Measurements from ENCODE around the gene SHROOM3.

Gene SHROOM3

DNA sequence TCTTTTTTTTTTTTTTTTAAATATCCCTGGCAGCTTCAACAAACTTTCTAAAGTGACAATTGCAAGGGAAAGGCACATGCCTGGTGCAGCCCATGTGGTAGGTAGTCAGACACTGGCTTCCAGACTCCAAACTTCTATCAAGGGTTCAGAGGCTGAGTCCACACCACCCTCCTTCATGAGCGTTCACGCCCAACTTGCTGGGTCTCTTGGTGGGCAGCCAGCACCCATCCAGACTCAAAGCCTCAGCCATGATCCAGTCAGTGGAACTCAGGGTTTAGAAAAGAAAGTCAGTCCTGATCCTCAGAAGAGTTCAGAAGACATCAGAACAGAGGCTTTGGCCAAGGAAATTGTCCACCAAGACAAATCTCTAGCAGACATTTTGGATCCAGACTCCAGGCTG, 321.4 kb downstream of the SHROOM3 start:
- no peak for DNase-seq

DNA sequence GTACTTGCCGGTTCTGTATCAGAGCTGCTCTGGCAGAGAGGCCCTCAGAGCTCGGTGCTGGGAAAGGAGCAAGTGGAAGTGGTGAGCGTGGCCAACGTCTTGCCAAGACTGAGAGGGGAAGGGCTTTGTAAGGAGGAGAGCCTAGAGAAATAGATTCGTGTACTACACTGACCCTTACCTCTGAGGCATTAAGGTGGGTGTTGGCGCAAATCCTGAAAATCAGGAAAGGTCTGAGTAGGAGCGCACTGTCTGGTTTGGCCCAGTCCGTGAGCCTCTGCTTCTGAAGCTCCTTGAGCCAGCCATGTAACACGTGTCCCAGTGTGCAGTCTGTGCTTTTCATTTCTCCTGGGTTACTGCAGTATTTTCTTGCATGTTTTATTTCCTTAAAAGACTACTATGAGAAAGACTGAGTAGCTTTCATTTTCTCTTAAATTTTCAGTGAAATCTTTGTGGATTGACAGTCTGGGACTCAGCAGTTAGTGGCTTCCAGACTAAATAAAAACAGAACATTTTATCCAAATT, 322.4 kb downstream of the SHROOM3 start:
- DNase-seq = no peak

DNA sequence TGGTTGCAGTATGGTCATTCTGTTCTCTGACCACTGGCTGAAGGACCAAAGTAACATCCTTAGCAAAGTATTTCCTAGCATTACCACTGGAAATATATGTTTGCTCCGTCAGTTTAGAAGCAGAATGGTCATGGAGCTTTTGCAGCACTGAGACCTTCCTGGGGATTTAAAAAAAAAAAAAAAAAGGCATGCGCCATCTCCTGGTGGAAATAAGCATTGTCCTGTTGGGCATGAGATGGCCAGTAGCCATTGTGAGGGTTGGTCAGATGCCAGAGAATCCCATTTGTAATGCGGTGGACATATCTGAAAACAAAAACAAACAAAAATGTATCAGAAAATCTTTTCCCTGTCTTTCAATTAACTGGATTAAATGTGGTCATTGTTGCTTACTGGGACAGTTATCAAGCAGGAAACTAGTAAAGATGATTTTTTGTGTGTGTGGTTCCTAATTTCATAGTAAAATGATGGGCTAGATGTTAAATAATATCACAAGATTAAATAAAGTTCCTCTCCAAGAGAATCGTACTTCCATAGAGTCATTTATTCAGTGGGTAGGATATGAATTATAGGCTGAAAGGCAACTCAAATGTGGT, 323.4 kb downstream of the SHROOM3 start:
- DNase-seq = no peak

DNA sequence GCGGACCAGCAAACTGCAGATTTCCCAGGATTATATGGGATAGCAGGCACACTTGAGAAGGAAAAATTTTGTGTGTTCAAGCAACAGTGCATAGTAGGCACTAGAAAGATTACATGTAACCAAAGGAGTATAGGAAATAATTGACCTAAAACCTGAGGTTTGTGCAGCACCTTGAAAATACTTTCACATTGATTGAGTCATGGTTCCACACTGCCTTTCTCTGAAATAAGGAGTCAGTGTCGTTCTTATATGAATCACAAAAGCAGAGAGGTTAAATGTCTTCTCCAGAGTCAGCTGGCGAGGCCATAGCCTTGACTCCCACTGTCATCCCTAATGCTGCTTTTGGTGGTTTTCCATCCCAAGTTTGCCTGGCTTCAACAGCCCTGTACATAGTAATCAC, 324.0 kb downstream of the SHROOM3 start:
- DNase-seq = no peak

DNA sequence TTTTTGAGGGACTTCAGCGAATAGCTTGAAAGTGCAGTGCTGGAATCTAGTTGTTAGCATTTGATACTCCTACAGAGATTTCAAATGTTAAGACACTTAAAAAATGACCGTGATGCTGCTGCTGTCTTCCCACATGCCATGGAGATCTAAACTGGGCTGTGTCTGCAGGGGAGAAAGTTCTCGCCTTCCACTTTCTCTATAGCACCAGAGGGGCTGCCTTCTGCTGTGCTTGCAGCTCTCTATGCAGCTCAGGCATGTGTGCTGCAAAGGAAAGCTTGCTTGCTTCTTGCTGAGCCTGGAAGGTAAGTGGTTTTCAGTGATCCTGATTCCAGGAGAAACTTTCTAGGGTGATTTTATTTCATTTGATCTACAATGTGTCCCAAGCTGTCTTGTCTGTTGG, 325.2 kb downstream of the SHROOM3 start:
- no peak for DNase-seq

DNA sequence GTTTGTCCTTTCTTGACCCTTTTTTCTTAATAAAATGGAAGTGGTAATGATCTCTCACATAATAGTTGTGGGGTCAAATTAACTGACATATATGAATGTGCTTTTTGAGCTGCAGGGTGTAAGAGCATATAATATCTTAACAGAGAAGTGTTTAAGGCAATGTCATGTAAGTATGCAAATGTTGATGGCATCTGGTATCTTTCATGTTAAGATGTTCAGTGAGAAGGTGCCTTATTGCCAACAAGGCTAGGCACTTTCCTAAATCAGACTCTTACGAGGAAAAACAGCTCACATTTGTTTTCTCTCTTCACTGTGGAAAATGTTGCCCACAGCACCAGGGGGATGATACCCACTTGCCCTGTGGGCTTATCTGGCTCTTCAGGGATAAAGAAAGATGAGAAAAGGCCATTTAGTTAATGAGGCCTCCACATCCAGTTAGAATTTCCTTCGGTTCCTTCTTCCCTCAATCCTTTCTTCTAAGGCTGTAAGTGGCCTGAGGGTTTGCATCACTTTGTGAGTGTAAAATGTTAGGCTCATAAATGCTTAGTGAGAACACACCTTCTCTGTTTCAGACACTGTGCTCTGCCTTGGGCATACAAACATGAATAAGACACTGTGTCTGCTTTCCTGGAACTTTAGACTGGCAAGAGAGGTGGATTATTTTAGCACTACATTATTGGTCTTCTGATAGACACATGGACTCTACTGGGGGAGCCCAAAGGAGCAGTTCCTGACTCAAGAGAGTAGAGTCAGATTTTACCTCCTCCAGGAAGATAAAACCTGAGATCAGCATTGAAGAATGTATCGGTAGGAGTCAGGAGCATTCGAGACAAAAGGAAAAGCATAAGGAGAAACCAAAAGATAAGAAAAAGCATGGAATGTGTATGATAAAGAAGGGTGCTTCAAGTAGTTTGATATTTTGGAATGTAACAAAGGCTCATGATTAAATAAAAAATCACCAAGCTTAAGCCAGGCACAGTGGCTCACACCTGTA, 327.4 kb downstream of the SHROOM3 start:
- DNase-seq = no peak

DNA sequence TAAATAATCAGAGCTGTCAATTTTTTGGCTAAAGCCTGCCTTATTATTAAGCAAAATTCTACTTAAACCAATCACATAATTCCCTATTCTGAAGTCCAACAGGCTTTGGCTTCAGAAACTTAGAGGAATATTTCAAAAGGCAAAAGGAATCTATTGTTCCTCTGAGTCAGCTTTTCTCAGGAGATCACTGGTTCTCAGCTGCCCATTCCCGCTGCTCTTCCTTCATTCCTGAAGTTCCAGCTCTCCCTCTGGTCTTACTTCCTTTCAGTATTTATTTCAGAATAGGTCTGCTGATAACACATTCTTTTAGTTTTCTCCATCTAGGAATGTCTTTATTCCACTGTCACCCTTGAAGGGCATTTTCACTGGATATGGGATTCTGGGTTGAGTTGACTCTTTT, 329.2 kb downstream of the SHROOM3 start:
- no peak for DNase-seq

DNA sequence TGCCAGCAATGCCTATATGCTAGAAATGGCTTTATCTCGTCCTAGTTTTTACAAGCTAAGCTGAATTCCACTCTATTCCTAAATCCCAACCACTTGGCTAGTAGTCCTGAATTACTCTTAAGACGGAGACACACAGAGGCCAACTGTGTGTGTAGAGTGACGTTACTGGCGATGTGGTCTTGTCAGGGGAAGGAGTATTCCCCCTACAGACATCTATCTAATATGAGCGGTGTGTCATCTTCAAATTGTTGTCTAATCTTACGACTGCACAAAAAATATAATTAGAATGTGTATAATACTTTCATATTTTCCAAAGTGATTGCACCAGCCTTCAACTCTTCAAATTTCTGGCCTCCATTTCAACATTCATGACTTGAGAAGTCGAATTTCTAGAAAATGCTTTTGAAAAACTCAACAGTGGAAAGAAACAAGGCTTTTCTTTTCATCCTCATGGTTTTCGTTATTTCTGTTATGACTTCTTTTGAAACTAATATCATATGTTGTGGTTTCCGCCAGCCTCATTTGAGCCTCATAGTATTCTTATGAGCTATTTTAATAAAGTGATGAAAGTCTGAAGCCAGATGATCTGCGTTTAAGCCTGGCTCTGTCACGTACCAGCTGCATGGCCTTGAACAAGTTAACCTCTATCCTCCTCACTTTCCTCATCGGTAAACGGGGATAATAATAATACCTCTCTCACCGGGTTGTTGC, 330.6 kb downstream of the SHROOM3 start:
- DNase-seq = no peak

DNA sequence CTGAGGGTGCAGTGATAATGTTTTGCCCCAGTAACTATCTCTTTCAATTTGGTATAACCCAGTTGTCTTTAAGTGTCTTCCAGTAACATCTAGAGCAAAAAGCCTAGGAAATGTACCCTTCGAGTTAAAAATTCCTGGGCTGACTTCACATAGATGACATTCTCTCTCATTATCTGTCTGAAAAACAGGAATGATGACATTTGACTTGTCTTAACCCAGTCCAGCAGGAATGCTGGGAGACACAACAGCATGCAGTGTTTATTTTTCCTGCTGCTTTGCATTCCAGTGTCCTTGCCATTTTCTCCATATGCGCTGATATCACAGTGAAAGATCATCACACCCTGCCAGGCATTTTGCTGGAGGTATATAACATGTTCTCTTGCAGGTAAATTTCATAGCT, 333.0 kb downstream of the SHROOM3 start:
- no peak for DNase-seq

DNA sequence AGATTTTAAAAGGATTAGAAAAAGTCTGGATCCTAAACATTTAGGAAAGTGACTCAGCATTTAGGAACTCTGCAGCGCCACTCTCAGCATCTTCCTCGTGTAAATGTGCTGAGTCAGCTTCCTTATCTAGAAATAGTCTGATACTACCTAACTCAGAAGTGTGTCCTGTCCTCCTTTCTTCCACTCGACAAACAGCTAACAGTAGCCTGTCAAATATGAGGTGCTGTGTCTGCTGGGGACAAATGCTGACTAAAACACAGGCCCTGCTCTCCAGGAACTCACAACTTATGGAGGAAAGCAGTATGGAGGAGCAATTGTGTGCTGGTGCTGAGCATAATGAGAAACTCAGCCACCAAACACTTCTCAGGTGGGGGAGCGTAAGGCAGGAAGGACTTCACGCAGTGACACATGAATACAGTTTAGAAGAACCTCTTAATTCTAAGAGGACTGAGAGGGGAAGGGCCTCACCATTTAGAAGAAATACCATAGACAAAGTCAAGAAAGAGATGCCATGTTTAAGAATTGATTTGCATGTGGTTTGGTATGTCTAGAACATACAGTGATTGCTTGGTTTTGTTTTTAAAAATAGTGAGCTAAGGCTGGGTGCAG, 337.6 kb downstream of the SHROOM3 start:
- no peak for DNase-seq

DNA sequence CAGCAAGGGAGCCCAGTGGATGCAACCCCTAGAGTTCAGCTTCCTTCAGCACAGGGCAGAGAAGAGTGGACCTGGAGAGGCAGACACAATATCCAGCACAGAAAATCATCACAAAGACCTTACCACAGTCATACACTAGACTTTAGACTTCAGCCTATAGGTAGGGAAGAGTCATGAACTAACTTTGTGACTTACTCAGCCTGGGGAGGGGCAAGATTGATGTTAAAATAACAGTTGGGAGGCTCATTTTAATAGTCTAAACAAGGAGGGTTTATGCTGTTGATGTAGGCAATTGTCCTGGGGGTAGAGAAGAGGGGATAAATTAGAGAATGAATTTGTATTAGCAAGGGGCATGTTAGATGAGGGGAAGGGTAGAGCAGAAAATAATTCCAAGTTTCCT, 338.7 kb downstream of the SHROOM3 start:
- no peak for DNase-seq

DNA sequence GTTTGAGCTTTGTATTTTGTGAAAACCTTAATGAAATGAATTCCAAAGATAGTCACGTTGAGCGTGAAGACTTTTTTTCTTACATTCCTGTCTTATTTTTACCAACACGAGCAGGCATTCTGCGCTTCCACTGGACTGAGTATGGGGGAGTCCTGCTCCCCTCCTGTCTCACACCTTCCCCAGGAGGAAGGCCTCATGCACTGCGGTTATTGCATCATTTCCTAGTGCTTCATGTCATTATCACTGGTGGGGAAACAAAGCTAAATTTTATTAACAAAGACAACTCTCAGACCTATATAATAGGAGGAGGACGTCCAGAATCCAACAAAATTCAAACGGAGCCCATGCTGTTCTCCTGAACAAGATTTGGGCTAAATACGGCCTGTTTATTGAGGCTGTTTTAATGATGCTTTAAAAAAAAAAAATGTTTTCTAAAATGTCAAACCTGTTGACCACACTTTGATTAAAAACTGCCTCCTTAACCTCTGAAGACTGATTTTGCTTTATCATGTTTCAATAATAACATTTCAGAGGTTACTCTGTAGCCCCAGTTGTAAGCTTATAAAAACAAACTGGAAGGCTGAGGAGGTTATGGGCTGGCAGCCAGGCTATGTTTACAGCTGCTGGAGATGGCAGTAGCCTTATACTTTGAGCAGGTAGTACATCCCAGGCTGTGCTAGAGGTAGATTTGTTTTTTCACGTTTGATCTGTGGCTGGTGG, 344.9 kb downstream of the SHROOM3 start:
- no peak for DNase-seq

DNA sequence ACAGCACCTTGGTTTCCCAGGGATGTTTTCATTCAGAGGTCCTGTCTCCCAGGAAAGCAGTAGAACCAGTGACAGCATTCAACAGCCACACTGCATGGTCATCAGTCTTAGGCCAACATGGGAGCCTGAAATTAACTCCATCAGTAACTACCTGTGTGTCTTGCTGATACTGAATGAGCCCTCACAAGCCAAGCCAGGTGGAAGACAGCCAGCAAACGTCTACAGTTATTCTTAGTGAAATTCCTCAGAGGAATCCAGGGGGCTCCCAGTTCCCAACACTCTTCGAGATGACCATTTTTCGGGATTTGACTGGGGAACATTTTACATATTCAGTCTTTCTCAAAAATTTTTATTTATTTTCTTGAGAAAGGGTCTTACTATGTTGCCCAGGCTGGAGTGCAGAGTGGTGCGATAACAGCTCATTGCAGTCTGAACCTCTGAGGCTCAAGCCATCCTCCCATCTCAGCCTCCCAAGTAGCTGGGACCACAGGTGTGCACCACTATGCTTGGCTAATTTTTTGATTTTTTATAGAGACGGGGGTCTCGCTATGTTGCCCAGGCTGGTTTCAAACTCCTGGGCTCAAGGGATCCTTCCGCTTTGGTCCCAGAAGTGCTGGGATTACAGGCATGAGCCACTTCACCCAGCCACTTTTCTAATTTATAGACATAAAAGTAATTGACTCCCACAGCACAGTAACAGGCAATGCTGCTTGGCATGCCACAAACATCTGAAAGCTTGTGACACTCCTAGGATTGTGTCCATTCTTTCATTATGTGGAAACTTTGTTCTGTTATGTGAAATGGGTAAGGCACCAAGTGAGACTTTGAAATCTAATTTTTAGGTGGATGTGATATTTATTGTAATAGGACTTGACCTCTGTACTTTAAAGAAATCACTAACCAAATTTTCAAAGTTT, 346.0 kb downstream of the SHROOM3 start:
- no peak for DNase-seq

DNA sequence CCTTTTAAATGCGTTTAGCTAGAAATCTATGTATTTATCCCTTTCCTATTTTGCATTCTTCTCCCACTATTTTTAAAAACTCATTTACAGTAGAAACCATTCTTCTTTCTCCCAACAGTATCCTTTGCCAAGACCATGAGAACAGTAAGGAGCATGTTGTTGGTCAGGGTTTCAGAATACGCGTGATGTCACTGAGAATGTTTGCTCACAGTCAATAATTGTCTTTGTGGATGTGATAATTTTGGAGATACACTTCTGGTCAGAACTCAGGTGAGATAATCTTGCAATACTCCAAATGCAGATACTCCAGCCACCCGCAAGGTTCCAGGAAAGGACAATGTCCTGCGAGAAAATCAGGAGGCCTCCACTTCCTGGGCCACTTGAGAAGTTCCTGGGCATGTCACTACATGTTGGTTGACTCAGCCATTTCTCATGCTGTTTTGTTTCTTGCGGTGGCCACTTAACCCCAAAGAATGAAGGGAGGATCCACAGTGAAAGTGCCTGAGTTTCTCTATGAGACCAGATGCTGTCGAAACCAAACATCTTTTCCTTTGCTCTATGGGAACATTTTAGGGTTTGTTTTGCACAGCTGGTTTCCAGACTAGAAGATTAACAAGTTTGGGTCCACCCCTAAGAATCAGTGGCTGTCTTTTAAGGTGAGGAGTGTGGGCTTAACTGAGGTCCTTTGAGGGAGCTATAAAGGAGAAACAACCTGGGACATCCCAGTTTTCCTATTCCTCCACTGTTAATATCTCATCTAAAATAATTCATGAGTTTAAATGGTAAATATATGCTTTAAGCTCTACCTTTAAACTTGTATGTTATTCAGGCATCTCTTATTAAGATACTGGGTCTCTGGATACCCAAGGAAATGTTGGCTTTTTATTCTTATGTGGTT, 346.9 kb downstream of the SHROOM3 start:
- no peak for DNase-seq

DNA sequence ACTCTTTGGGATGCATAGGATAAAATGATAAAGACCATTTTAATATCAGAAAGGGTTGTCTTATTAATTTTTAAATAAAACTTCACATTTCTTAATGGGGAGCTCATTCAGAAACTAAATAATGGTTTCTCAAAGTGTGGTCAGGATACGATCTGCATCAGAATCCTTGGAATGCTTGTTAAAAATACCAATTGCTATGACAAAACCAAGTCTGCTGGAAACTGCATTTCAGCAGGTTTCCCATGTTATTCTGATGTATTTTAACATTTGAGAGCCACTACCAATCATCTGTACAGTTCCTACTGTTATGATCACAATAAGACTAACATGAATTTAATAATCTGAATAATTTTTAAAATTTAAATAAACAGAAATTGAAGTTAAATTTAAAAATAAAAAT, 347.8 kb downstream of the SHROOM3 start:
- DNase-seq = no peak

DNA sequence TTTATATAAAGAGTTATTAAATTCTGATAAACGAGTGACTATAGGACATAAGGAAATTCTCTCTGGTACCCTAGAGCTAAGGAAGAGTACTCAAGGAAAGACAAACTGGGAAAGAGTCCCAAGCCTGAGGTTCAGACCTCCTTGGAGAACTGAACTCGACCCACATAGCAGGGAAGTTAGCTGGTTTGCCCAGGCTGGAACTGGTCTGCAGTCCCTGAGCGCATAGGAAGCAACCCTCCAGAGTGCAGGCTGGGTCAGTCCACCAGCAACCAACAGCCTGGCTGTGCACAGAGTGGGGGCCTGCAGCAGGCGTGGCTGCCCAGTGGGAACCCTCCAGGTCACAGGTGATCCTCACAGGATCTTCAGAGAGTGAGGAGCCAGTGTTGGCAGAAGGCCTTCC, 348.8 kb downstream of the SHROOM3 start:
- no peak for DNase-seq

DNA sequence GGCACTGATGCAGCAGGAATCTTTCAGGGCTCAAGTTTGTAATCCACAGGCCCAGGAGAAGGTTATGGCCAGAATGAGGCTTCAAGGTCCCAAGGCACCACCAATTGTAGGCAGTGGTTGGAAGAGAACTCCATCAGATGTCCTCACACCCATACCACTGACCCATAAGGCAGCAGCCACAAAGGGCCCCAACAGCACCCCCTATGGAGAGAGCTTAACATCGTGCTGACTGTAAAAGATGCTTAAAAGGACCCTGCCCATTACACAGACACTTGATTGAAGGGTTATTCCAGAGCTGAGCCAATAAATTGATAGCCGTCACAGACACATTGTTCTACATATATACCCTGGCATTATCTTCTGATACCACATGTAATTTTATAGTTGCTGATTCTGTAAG, 349.2 kb downstream of the SHROOM3 start:
- no peak for DNase-seq

DNA sequence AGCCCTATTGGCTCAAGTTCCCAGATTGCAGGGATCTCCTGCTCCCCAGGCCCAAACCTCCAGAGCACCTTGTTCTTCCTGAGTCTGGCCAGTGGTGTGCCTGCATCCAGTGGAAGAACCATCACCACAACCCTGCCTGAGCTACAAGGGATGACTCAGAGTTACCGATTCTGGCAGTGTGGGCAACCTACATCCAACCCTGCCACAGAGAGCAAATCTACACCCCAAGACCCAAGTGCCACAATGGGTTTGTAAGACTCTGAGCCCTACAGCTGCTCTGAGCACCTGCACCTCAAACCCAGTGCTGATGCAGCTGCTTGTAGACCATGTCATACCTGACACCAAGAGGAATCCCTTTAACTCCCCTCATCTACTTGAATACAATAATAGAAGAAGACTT, 352.9 kb downstream of the SHROOM3 start:
- DNase-seq = no peak

DNA sequence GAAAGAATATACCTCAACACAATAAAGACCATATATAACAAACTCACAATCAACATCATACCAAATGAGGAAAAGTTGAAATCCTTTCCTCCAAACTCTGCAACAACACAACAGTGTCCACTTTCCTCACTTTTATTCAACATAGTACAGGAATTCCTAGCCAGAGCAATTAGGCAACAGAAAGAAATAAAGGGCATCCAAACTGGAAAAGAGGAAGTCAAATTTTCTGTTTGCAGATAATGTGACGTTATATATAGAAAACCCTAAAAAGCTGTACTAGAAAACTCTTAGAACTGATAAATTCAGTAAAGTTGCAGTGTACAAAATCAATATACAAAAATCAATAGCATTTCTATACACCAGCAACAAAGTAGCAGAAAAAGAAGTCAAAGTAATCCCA, 355.3 kb downstream of the SHROOM3 start:
- DNase-seq = no peak

DNA sequence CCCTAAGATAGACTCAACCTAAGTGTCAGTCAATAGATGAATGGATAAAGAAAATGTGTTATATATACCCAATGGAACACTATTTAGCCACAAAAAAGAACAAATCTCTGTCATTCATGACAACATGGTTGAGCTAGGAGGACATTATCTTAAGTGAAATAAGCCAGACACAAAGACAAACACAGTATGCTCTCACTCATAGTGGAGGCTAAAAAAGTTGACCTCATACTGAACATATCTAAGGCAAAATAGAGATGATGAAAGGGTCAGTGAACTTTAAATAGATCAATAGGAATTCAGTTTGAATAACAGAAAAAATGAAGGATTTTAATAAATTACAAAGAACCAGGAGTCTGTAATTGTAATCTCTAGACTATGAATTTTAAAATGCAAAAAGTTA, 356.4 kb downstream of the SHROOM3 start:
- DNase-seq = no peak

Measured in stimulated activated CD4-positive, alpha-beta T cell treated with anti-CD3 and anti-CD28 coated beads, Interleukin-12 subunit alpha, Interleukin-12 subunit beta, amount 100 ng/mL, for 4 hours (primary cell).